GM10248 (cell line): Measurements from ENCODE around the gene CHST8.

ENCODE experiments used
- CTCF ChIA-PET: fragments of 300-600 bp; sonication (Branson Sonifier 250); formaldehyde crosslinking; extraction: SDS; loops from one replicate; lab custom pipeline; 2021; ENCODE audit warnings: antibody characterized with exemption; lab: Yijun Ruan, JAX
- POLR2A ChIA-PET: fragments of 350-650 bp; sonication (Branson Sonifier 250); formaldehyde crosslinking; extraction: SDS; loops from one replicate; lab custom pipeline; 2020; ENCODE audit warnings: antibody characterized with exemption; lab: Yijun Ruan, JAX
- DNase-seq: peaks from one replicate; pipeline ENCODE4 v3.0.0; 2012; ENCODE audit errors: extremely low spot score
- CTCF ChIP-seq: IDR thresholded peaks from 2 replicates; pipeline ENCODE4 v1.5.1; 2012; ENCODE audit warnings: mild to moderate bottlenecking, low read depth; ENCODE audit errors: extremely low read depth, missing control alignments, control extremely low read depth

Gene CHST8

DNA sequence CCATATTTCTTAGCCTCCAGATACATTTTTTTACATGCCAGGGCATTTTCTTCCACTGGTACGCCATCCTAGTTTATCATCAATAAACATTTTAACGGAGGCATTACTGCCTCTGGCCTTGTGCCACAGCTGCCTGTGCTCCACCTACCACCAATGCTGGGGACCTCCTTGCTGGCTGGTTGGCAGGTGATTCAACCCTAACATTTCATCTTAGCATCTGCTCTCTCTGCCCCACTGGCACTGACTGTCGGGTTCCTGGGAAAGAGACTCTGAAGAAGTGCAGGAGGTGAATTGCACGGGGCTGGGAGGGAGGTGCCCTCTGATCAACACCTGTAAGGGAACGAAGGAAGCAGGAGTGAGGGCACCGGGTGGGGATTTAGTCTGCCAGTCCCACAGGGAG, 123.5 kb downstream of the CHST8 start:
- DNase-seq = no peak
- no peak for TF ChIP-seq CTCF
- POLR2A ChIA-PET = no interaction called here
- CTCF ChIA-PET = no interaction called here

GRCh38 chr19:33746159-33746558, 124.4 kb downstream of the CHST8 start:
- TF ChIP-seq CTCF = no peak
- DNase-seq = no peak
- ChIA-PET CTCF (no interaction called here), POLR2A (no interaction called here)

DNA sequence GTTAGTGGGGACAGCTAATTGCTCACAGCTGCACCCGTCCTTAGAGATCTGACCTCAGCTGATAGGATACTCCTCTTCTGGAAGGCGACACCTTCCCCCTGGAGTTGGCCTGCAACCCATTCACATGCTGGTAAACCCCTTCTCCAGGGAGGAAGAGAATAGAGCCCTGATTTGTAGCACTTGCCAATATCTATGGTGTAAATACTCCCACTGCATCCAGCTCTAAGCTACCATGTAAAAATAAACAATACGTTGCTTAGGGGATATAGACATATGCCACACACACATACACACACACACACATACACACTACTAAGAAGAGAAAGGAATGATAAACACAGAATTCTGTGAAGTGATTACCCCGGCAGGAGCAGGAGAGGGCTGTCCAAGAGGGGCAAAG, 125.5 kb downstream of the CHST8 start:
- DNase-seq = no peak
- TF ChIP-seq CTCF = no peak
- POLR2A ChIA-PET = interaction anchor here (0.6 kb wide), 1 partner anchor 1392 kb away, joined by 4 read pairs; no protein-coding TSS in a partner anchor
- CTCF ChIA-PET = no interaction called here

GRCh38 chr19:33748231-33748630, 126.5 kb downstream of the CHST8 start:
- no peak for DNase-seq
- TF ChIP-seq CTCF = no peak
- ChIA-PET CTCF (interaction anchor here (1.0 to 1.3 kb wide), 2 partner anchors 23 to 318 kb away, joined by 3 to 4 read pairs; no protein-coding TSS in a partner anchor), POLR2A (no interaction called here)

GRCh38 chr19:33749016-33749415, 127.3 kb downstream of the CHST8 start:
- ChIA-PET POLR2A (no interaction called here), CTCF (interaction anchor here (0.8 to 1.3 kb wide), 4 partner anchors 10 to 318 kb away, joined by 3 to 4 read pairs (median 3); no protein-coding TSS in a partner anchor)
- DNase-seq = no peak
- TF ChIP-seq CTCF = no peak

DNA sequence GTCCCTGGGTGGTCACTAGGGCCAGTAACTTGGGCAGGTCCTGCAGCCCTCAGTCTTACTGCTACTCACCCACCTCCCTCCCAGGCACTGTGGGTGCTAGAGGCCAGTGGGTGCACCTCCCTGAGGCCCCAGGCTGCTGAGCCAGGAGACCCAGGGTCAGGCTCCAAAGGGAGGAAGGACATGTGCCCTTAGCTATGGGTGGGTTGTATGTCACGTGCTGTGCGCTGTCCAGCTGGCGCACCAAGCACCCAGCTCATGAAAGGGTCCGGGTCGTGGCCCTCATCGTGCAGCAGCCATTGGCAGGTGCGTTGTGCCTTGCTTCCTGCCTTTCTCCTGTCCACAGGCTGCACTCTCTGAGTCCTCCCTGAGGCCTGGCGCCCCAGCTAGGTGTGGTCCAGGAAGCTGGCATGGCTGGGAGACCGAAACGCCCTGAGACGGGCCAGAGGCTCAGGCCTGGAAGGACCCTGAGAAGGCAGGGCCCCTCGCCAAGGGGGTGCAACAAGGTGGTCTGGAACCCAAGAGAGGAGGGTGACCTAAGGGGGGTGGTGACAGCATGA, 127.9 kb downstream of the CHST8 start:
- no peak for DNase-seq
- TF ChIP-seq CTCF = no peak
- ChIA-PET POLR2A (no interaction called here), CTCF (interaction anchor here (0.8 to 1.3 kb wide), 3 partner anchors 10 to 28 kb away, joined by 3 to 4 read pairs (median 3); no protein-coding TSS in a partner anchor)
